Measurements from ENCODE around the gene SACS.

DNA sequence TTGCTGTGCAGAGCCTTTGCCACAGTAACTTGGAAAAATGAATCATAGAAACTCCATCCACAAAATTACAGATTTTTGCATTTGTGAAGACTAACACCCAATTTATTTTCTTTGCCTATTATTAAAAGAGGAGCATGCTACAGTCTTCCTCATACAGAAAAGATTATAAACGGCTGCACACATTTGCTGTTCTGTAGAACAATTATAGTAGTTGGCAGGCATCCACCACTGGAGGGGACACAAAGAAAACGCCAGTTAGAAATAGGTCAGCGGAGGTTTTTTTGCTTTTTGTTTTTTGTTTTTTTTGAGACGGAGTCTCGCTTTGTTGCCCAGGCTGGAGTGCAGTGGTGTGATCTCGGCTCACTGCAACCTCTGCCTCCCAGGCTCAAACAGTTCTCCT is 51.6 kb downstream of the SACS start:
- no peak for TF ChIP-seq NR2F2 (IDR thresholded peaks at IDR 0.05)
- TF ChIP-seq, protein P1, sequence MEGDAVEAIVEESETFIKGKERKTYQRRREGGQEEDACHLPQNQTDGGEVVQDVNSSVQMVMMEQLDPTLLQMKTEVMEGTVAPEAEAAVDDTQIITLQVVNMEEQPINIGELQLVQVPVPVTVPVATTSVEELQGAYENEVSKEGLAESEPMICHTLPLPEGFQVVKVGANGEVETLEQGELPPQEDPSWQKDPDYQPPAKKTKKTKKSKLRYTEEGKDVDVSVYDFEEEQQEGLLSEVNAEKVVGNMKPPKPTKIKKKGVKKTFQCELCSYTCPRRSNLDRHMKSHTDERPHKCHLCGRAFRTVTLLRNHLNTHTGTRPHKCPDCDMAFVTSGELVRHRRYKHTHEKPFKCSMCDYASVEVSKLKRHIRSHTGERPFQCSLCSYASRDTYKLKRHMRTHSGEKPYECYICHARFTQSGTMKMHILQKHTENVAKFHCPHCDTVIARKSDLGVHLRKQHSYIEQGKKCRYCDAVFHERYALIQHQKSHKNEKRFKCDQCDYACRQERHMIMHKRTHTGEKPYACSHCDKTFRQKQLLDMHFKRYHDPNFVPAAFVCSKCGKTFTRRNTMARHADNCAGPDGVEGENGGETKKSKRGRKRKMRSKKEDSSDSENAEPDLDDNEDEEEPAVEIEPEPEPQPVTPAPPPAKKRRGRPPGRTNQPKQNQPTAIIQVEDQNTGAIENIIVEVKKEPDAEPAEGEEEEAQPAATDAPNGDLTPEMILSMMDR (IDR thresholded peaks at IDR 0.05; ENCODE audit: low read depth, low read length, missing input control): no peak
- no peak for TF ChIP-seq JUND (IDR thresholded peaks at IDR 0.05)
- TF ChIP-seq TAF1 (conservative IDR thresholded peaks at IDR 0.05): no peak
- TF ChIP-seq YY1 (IDR thresholded peaks at IDR 0.05): no peak
- no peak for TF ChIP-seq HNF4G (IDR thresholded peaks at IDR 0.05)
- TF ChIP-seq GABPA (IDR thresholded peaks at IDR 0.05 in 1 of 2, conservative IDR thresholded peaks at IDR 0.05 in 1 of 2): no peak
- no peak for TF ChIP-seq RXRA (IDR thresholded peaks at IDR 0.05)

Data from liver (tissue), 3 donors.